HEK293 (cell line): Measurements from ENCODE around the gene MARK3.

Source experiments
- CTCF ChIA-PET: fragments of 350-600 bp; formaldehyde crosslinking; extraction: SDS; loops from one replicate; lab custom pipeline; 2021; ENCODE audit warnings: antibody characterized with exemption; lab: Yijun Ruan, JAX
- POLR2A ChIA-PET: fragments of 300-600 bp; formaldehyde crosslinking; extraction: SDS; loops from one replicate; lab custom pipeline; 2020; ENCODE audit warnings: antibody characterized with exemption, inconsistent platforms; lab: Yijun Ruan, JAX
- H3K27ac ChIP-seq: fragments of 200-500 bp; sonication (Bioruptor generic); 2 replicates; pipeline ENCODE4 v1.5.1; 2014; ENCODE audit warnings: low read depth, low read length, control low read depth, inconsistent platforms; ENCODE audit errors: extremely low read depth
- H3K36me3 ChIP-seq, 2 experiments: fragments of 200-500 bp in 1 of 2; sonication (Bioruptor generic) in 1 of 2; 1 replicate in 1 of 2; 2 replicates in 1 of 2; pipeline ENCODE4 v1.5.1; 2014 to 2017; ENCODE audit warnings: inconsistent platforms in 2 of 2, low read length in 2 of 2; ENCODE audit not compliant: control insufficient read depth in 2 of 2, insufficient read depth in 1 of 2
- H3K4me1 ChIP-seq: fragments of 200-500 bp; sonication (Bioruptor generic); 2 replicates; pipeline ENCODE4 v1.5.1; 2014; ENCODE audit warnings: mild to moderate bottlenecking, low read length, inconsistent platforms; ENCODE audit not compliant: control insufficient read depth, insufficient read depth
- H3K4me3 ChIP-seq: 2 replicates; pipeline ENCODE4 v1.5.1; 2011; ENCODE audit warnings: low read depth, mild to moderate bottlenecking, control low read depth, low read length, moderate library complexity
- H3K9me3 ChIP-seq: fragments of 200-500 bp; sonication (Bioruptor generic); 2 replicates; pipeline ENCODE4 v1.5.1; 2014; ENCODE audit warnings: low read depth, low read length, inconsistent platforms; ENCODE audit not compliant: control insufficient read depth, insufficient read depth
- ATF2 ChIP-seq: fragments of 450-650 bp; formaldehyde crosslinking; IDR thresholded peaks from 2 replicates; pipeline ENCODE4 v1.5.1; 2016; ENCODE audit warnings: missing biosample characterization, missing genetic modification characterization, low read depth
- BCL11B ChIP-seq: fragments of 450-650 bp; formaldehyde crosslinking; IDR thresholded peaks from 2 replicates; pipeline ENCODE4 v1.5.1; 2016; ENCODE audit warnings: low read depth, missing biosample characterization, missing genetic modification characterization
- KLF10 ChIP-seq: fragments of 450-650 bp; IDR thresholded peaks from 2 replicates; pipeline ENCODE4 v1.5.1; 2018; ENCODE audit warnings: missing biosample characterization, mild to moderate bottlenecking, missing genetic modification characterization
- KLF8 ChIP-seq: fragments of 450-650 bp; formaldehyde crosslinking; IDR thresholded peaks from 2 replicates; pipeline ENCODE4 v1.5.1; 2016; ENCODE audit warnings: missing biosample characterization, missing genetic modification characterization
- OSR2 ChIP-seq: fragments of 450-650 bp; formaldehyde crosslinking; IDR thresholded peaks from 2 replicates; pipeline ENCODE4 v1.5.1; 2016; ENCODE audit warnings: missing biosample characterization, missing genetic modification characterization
- ZBTB17 ChIP-seq: fragments of 450-650 bp; formaldehyde crosslinking; IDR thresholded peaks from 2 replicates; pipeline ENCODE4 v1.5.1; 2016; ENCODE audit warnings: missing biosample characterization, missing genetic modification characterization
- ZBTB44 ChIP-seq: fragments of 450-650 bp; IDR thresholded peaks from 2 replicates; pipeline ENCODE4 v1.5.1; 2018; ENCODE audit warnings: missing biosample characterization, mild to moderate bottlenecking, missing genetic modification characterization
- ZNF112 ChIP-seq: fragments of 450-650 bp; formaldehyde crosslinking; IDR thresholded peaks from 2 replicates; pipeline ENCODE4 v1.5.0; 2017; ENCODE audit warnings: missing biosample characterization, missing genetic modification characterization
- ZNF211 ChIP-seq: fragments of 450-650 bp; formaldehyde crosslinking; IDR thresholded peaks from 2 replicates; pipeline ENCODE4 v1.5.1; 2016; ENCODE audit warnings: low read depth, missing biosample characterization, missing genetic modification characterization
- ZNF24 ChIP-seq: fragments of 450-650 bp; formaldehyde crosslinking; IDR thresholded peaks from 2 replicates; pipeline ENCODE4 v1.5.1; 2016; ENCODE audit warnings: missing biosample characterization, missing genetic modification characterization
- ZNF362 ChIP-seq: fragments of 450-650 bp; formaldehyde crosslinking; IDR thresholded peaks from 2 replicates; pipeline ENCODE4 v1.5.1; 2016; ENCODE audit warnings: missing biosample characterization, missing genetic modification characterization
- ZNF48 ChIP-seq: fragments of 450-650 bp; formaldehyde crosslinking; IDR thresholded peaks from 2 replicates; pipeline ENCODE4 v1.5.1; 2016; ENCODE audit warnings: missing biosample characterization, missing genetic modification characterization
- ZNF514 ChIP-seq: fragments of 450-650 bp; formaldehyde crosslinking; IDR thresholded peaks from 2 replicates; pipeline ENCODE4 v1.5.1; 2016; ENCODE audit warnings: missing biosample characterization, missing genetic modification characterization
- ZNF792 ChIP-seq: fragments of 450-650 bp; formaldehyde crosslinking; IDR thresholded peaks from 2 replicates; pipeline ENCODE4 v1.5.1; 2016; ENCODE audit warnings: missing biosample characterization, missing genetic modification characterization
- TF ChIP-seq, protein P1 (sequence below): fragments of 450-650 bp; formaldehyde crosslinking; IDR thresholded peaks from 2 replicates; pipeline ENCODE4 v1.5.1; 2017; ENCODE audit warnings: missing biosample characterization, missing genetic modification characterization
- TF ChIP-seq, protein P2 (sequence below): fragments of 450-650 bp; formaldehyde crosslinking; IDR thresholded peaks from 2 replicates; pipeline ENCODE4 v1.5.1; 2017; ENCODE audit warnings: missing biosample characterization, missing genetic modification characterization
- TF ChIP-seq, protein P3 (sequence below): fragments of 450-650 bp; formaldehyde crosslinking; IDR thresholded peaks from 2 replicates; pipeline ENCODE4; 2016; ENCODE audit warnings: missing biosample characterization, missing genetic modification characterization
- TF ChIP-seq, protein P4 (sequence below): fragments of 450-650 bp; formaldehyde crosslinking; IDR thresholded peaks from 2 replicates; pipeline ENCODE4 v1.5.1; 2017; ENCODE audit warnings: missing biosample characterization, missing genetic modification characterization
- TF ChIP-seq, protein P5 (sequence below): fragments of 450-650 bp; formaldehyde crosslinking; IDR thresholded peaks from 2 replicates; pipeline ENCODE4 v1.5.1; 2016; ENCODE audit warnings: missing biosample characterization, missing genetic modification characterization

MARK3 gene

DNA sequence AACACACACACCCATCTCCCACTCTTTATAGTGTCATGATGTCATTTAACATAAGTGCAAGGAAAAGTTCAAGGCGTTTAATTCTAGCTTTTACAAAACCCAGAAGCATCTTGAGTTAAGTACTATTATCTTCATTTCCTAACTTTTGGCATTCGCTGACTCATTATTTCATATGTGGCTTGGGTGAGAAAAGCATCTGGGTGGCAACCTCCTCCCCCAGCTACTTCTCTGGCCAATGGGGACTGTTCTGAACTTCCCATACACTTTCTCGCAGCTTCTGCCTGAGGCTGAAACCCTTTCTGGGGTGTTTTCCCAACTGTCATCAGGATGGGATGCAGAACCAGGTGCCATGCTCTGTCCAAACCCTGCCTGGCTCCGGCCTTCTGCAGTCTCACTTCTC lies 2.8 kb upstream of the MARK3 start:
- H3K36me3 ChIP-seq, result no peaks in the 10 kb centered on the region
- TF ChIP-seq, protein P1, sequence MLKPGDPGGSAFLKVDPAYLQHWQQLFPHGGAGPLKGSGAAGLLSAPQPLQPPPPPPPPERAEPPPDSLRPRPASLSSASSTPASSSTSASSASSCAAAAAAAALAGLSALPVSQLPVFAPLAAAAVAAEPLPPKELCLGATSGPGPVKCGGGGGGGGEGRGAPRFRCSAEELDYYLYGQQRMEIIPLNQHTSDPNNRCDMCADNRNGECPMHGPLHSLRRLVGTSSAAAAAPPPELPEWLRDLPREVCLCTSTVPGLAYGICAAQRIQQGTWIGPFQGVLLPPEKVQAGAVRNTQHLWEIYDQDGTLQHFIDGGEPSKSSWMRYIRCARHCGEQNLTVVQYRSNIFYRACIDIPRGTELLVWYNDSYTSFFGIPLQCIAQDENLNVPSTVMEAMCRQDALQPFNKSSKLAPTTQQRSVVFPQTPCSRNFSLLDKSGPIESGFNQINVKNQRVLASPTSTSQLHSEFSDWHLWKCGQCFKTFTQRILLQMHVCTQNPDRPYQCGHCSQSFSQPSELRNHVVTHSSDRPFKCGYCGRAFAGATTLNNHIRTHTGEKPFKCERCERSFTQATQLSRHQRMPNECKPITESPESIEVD (tag by site-specific recombination), result 0 out of 2 replicates have a peak, but pooled peaks have one; percentile 26
- 0 out of 2 replicates have a peak, but pooled peaks have one; percentile 19 for TF ChIP-seq ATF2 (tag by site-specific recombination)
- TF ChIP-seq, protein P2, sequence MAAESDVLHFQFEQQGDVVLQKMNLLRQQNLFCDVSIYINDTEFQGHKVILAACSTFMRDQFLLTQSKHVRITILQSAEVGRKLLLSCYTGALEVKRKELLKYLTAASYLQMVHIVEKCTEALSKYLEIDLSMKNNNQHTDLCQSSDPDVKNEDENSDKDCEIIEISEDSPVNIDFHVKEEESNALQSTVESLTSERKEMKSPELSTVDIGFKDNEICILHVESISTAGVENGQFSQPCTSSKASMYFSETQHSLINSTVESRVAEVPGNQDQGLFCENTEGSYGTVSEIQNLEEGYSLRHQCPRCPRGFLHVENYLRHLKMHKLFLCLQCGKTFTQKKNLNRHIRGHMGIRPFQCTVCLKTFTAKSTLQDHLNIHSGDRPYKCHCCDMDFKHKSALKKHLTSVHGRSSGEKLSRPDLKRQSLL (tag by site-specific recombination), result no peak
- TF ChIP-seq, all 188 proteins: peak for 2
- Histone ChIP-seq H3K9me3 (no peaks in the 10 kb centered on the region), H3K4me3 (no peak overlapping the region), H3K4me1 (no peaks in the 10 kb centered on the region), H3K27ac (no peak overlapping the region)
- ChIA-PET CTCF (interaction anchor here (0.6 to 2.0 kb wide), 2 partner anchors 8 to 150 kb away, joined by 4 to 9 read pairs; no protein-coding TSS in a partner anchor), POLR2A (interaction anchor here (0.8 to 1.2 kb wide), 2 partner anchors 28 to 49 kb away, joined by 3 to 4 read pairs; partner anchors contain the start of gene EIF5)

DNA sequence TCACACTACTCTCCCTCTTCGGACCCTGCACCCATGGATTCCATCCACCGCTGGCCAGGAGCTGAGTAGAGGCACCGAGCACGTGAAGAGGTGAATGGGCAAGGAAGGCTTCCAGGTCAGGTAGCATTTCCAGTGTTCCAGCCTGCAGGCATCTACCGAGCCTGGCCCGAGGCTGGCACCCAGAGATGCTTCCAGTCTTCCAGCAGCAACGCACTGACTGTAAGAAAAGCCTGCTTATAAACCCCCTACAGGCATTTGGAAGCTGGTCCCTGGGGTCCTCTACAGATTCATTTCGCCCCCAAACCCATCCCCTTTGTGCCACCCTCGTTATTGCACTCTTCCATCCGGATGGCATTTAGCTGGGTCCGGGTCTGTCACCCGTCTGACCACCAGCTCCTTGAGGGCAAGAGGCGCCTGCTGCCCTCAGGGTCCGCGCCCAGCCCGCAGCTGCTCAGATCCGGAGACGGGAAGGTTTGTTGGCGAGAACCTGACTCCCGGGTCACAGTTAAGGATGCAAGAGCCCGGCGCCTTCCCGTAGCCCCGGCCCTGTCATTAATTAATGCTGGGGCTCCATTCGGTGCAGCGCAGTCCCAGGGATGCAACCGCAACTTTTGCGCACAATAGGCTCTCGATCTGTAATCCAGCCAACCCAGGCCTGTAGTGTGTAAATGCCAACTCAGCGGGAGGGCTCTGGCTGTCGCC lies 614 bp upstream of the MARK3 start:
- CTCF ChIA-PET, result interaction anchor here (0.8 to 1.5 kb wide), 3 partner anchors 8 to 30 kb away, joined by 4 to 5 read pairs (median 4); no protein-coding TSS in a partner anchor
- no peaks in the 10 kb centered on the region for H3K36me3 ChIP-seq
- POLR2A ChIA-PET, result interaction anchor here (1.1 to 1.7 kb wide), 2 partner anchors 51 to 117 kb away, joined by 5 to 8 read pairs; partner anchors contain the start of gene EIF5
- H3K9me3 ChIP-seq, result no peaks in the 10 kb centered on the region
- peak overlapping the region; percentile 97 for H3K4me3 ChIP-seq
- 0 out of 2 replicates have a peak, but pooled peaks cover 2% of the 10 kb centered on the region for H3K4me1 ChIP-seq
- H3K27ac ChIP-seq, result peak overlapping the region; percentile 92; the same call in 1 of the 2 replicates
- 0 out of 2 replicates have a peak, but pooled peaks have one; percentile 38 for TF ChIP-seq ZNF792 (tag by site-specific recombination)
- TF ChIP-seq ZNF211 (tag by site-specific recombination), result no peak
- TF ChIP-seq ZNF48 (tag by site-specific recombination), result no peak
- TF ChIP-seq ZNF24 (tag by site-specific recombination), result no peak
- no peak for TF ChIP-seq ZNF362 (tag by site-specific recombination)
- no peak for TF ChIP-seq KLF10 (tag by site-specific recombination)
- TF ChIP-seq KLF8, result no peak
- peak; percentile 59; the same call in 1 of the 2 replicates for TF ChIP-seq ZBTB44 (tag by site-specific recombination)
- TF ChIP-seq OSR2 (tag by site-specific recombination), result 0 out of 2 replicates have a peak, but pooled peaks have one; percentile 16
- TF ChIP-seq, protein P3, sequence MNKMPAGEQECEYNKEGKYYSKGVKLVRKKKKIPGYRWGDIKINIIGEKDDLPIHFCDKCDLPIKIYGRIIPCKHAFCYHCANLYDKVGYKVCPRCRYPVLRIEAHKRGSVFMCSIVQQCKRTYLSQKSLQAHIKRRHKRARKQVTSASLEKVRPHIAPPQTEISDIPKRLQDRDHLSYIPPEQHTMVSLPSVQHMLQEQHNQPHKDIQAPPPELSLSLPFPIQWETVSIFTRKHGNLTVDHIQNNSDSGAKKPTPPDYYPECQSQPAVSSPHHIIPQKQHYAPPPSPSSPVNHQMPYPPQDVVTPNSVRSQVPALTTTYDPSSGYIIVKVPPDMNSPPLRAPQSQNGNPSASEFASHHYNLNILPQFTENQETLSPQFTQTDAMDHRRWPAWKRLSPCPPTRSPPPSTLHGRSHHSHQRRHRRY (tag by site-specific recombination), result no peak
- TF ChIP-seq, protein P4, sequence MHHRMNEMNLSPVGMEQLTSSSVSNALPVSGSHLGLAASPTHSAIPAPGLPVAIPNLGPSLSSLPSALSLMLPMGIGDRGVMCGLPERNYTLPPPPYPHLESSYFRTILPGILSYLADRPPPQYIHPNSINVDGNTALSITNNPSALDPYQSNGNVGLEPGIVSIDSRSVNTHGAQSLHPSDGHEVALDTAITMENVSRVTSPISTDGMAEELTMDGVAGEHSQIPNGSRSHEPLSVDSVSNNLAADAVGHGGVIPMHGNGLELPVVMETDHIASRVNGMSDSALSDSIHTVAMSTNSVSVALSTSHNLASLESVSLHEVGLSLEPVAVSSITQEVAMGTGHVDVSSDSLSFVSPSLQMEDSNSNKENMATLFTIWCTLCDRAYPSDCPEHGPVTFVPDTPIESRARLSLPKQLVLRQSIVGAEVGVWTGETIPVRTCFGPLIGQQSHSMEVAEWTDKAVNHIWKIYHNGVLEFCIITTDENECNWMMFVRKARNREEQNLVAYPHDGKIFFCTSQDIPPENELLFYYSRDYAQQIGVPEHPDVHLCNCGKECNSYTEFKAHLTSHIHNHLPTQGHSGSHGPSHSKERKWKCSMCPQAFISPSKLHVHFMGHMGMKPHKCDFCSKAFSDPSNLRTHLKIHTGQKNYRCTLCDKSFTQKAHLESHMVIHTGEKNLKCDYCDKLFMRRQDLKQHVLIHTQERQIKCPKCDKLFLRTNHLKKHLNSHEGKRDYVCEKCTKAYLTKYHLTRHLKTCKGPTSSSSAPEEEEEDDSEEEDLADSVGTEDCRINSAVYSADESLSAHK (tag by site-specific recombination), result 0 out of 2 replicates have a peak, but pooled peaks have one; percentile 14
- TF ChIP-seq BCL11B (tag by site-specific recombination), result no peak
- no peak for TF ChIP-seq ZNF112 (tag by site-specific recombination)
- peak; percentile 95; the same call in 1 of the 2 replicates for TF ChIP-seq ZBTB17 (tag by site-specific recombination)
- TF ChIP-seq ZNF514 (tag by site-specific recombination), result no peak
- TF ChIP-seq, protein P5, sequence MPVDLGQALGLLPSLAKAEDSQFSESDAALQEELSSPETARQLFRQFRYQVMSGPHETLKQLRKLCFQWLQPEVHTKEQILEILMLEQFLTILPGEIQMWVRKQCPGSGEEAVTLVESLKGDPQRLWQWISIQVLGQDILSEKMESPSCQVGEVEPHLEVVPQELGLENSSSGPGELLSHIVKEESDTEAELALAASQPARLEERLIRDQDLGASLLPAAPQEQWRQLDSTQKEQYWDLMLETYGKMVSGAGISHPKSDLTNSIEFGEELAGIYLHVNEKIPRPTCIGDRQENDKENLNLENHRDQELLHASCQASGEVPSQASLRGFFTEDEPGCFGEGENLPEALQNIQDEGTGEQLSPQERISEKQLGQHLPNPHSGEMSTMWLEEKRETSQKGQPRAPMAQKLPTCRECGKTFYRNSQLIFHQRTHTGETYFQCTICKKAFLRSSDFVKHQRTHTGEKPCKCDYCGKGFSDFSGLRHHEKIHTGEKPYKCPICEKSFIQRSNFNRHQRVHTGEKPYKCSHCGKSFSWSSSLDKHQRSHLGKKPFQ (tag by site-specific recombination), result no peak
